22Rv1 (cell line): Measurements from ENCODE around the gene AGTR1.

Experiments used
- CTCF ChIP-seq: fragments of 450-650 bp; IDR thresholded peaks from 2 replicates; pipeline ENCODE4 v1.5.1; 2017; ENCODE audit warnings: mild to moderate bottlenecking
- ZFX ChIP-seq: fragments of 450-650 bp; IDR thresholded peaks from 2 replicates; pipeline ENCODE4 v1.6.1; 2017; ENCODE audit warnings: antibody characterized with exemption, borderline replicate concordance

DNA sequence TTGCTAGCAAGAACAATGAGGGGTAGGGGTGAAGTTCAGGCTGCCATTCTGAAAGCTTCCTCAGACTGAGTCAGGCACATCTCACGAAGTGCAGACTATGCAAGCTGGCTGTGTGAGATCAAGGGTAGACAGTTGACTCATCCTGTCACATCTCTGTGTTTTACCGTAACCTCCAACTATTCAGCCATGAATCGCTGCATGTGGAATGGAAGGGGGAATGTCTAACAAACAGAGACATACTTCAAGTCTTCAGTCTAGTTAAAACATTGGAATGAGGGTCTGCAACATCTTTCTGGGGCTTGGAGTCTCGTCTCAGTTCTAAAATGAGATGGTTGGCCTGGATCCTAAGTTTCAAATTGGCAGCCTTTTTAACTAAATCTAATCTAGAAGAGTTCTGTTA lies 25.9 kb downstream of the AGTR1 start:
- no peak for TF ChIP-seq CTCF
- no peak for TF ChIP-seq ZFX
